ENCODE results near the gene MRPL20. TPM values are rescaled to one million over a fixed set of nuclear protein-coding genes. Genes with fewer than 3 reads are reported as not detected.

MRPL20 gene
- total and polyA plus RNA-seq, 9 of the 15 experiments (the other 6 are each of a cell fraction or from before 2014, with no cell fraction given): 180 to 671 (median 229) TPM

GRCh38 chr1:1406101-1406820 is 832 bp downstream of the MRPL20 start:
- ATAC-seq (peak; percentile 22), FAIRE-seq (no peak), DNase-seq (ENCODE audit: extremely low read depth in 1 of 4, low spot score in 3 of 4) (peak; percentile 36 to 57 (median 45))
- Histone ChIP-seq H3K4me2 (ENCODE audit: insufficient read depth, low read length) (peak overlapping the region; percentile 98), H3K4me1 (replicated peaks in 1 of 2; ENCODE audit: control insufficient read depth in 2 of 2, insufficient read depth in 2 of 2, low read length in 2 of 2) (peaks cover 14 to 55% of the 10 kb centered on the region in 2 experiments), H3K4me3 (peak overlapping the region; percentile 100), H4K20me1 (replicated peaks; ENCODE audit: control insufficient read depth, insufficient read depth, low read length) (peaks cover 4% of the 10 kb centered on the region; the same call in 1 of the 2 replicates), H3K36me3 (ENCODE audit: control insufficient read depth, insufficient read depth, low read length) (peaks cover 67% of the 10 kb centered on the region), H3K27me3 (ENCODE audit: control insufficient read depth in 2 of 2, insufficient read depth in 2 of 2, low read length in 2 of 2) (no peaks in the 10 kb centered on the region), H3K9ac (ENCODE audit: insufficient read depth in 1 of 2, low read depth in 2 of 2, low read length in 2 of 2) (peak overlapping the region; percentile 99 to 100), H3K9me1 (ENCODE audit: control insufficient read depth, insufficient read depth, low read length) (peaks cover 2% of the 10 kb centered on the region), H3K27ac (ENCODE audit: extremely low read depth, low read depth, low read length) (peak overlapping the region; percentile 89), H3K9me3 (replicated peaks; ENCODE audit: control insufficient read depth, insufficient read depth, low read depth, low read length) (no peaks in the 10 kb centered on the region; the same call in 1 of the 2 replicates), H3K79me2 (ENCODE audit: control insufficient read depth, insufficient read depth, low read length) (peaks cover 69% of the 10 kb centered on the region), H2AFZ (ENCODE audit: low read depth, low read length) (peak overlapping the region; percentile 82)
- no TSS peak for BruUV-seq (replicated peaks)
- intact Hi-C loops (cut with micrococcal nuclease) (loop anchor here (2.0 kb wide), 1 partner anchor 35 kb away; no protein-coding TSS in a partner anchor), in situ Hi-C loops (cut with MboI) (no loop called here)
- POLR2A ChIA-PET: interaction anchor here (0.9 to 3.6 kb wide), 11 partner anchors 8 to 209 kb away, joined by 3 to 26 read pairs (median 6); partner anchors contain the start of genes AURKAIP1, CCNL2 and MIB2
- CTCF ChIA-PET (ENCODE audit: low intra/inter-chr PET ratio): interaction anchor here (0.5 kb wide), 1 partner anchor 247 kb away, joined by 3 read pairs; no protein-coding TSS in a partner anchor
- WGBS (ENCODE audit: insufficient coverage, low coverage, missing lambda C conversion rate): 19% methylated on average over 43 of the region's 43 CpGs
- no peak for TF ChIP-seq MEF2D (tag; conservative IDR thresholded peaks at IDR 0.05; ENCODE audit: low read depth)
- TF ChIP-seq SUPT5H (IDR thresholded peaks at IDR 0.05): peak; percentile 5; the same call in 1 of the 2 replicates
- 0 out of 2 replicates have a peak, but pooled peaks have one; percentile 3 for TF ChIP-seq SMC3 (conservative IDR thresholded peaks at IDR 0.05; ENCODE audit: insufficient read depth, low read depth, low read length)
- TF ChIP-seq MXI1 (IDR thresholded peaks at IDR 0.05; ENCODE audit: low read depth, low read length): peak; percentile 33; the same call in 1 of the 2 replicates
- peak; percentile 23; the same call in 1 of the 2 replicates for TF ChIP-seq ZBTB2 (IDR thresholded peaks at IDR 0.05)
- TF ChIP-seq TAF9B (IDR thresholded peaks at IDR 0.05; ENCODE audit: partially characterized antibody): no peak
- TF ChIP-seq NR2C1 (IDR thresholded peaks at IDR 0.05): no peak
- TF ChIP-seq NR2C1 (tag; IDR thresholded peaks at IDR 0.05): no peak
